TTC549 (cell line): ENCODE data around the gene SGO1.

ENCODE experiments used
- FAIRE-seq: peaks from 2 replicates; lab custom pipeline; 2012; peaks lifted over from hg19 to GRCh38; lab: Jason Lieb, UNC

Gene SGO1

DNA sequence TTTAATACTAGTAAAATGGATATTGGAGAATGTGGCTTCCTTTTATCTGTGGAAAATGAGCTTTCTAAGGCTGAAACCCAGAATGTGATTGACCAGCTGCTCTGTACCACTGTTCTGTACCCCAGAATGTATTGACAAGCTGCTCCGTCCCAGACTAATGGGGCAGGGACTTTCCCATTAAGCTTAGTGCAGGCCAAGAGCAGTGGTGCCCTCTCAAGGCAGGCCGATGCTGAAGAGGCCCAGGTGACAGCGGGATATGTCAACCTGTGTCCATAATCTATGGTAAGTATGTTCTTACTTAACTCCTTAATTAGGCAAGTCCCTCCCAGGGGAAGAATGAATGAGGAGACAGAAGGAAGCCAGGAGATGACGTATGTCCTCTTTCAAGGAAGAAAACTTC is 31.1 kb downstream of the SGO1 start:
- no peak for FAIRE-seq

DNA sequence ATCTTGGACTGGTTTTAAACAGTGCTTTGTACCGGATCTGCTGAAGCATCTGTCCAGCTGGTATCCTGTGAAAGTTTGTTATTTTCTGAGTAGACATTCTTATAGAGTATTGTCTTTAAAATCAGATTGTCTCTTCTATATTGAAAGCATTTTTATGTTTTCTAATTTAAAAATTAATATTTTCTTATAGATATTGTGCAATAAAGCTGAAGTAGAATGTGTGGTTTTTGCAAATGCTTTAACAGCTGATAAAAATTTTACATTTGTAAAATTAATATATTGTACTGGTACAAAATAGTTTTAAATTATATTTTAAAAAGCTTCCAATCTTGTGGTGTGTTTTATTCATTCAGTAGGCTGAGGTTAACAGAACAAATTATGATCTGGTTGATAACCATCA is 31.9 kb downstream of the SGO1 start:
- FAIRE-seq, result no peak

DNA sequence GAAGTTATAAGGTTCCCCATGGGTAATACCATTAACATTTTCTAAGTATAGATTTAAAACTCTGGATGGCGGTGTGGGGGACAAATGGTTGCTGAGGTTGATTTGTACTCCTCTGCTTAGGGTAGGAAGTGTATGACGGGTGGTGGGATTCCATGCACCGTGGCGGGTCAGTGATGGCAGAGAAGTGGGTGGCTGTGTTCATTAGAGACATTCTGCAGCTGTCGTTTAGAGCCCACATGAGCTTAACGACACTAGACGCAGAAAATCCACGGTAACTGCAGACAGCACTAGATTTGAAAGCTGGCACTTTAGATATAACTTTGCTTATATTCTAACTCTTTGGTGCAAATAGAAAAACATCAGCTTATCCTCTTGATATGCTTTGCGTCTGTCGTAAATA is 37.5 kb downstream of the SGO1 start:
- FAIRE-seq, result no peak

DNA sequence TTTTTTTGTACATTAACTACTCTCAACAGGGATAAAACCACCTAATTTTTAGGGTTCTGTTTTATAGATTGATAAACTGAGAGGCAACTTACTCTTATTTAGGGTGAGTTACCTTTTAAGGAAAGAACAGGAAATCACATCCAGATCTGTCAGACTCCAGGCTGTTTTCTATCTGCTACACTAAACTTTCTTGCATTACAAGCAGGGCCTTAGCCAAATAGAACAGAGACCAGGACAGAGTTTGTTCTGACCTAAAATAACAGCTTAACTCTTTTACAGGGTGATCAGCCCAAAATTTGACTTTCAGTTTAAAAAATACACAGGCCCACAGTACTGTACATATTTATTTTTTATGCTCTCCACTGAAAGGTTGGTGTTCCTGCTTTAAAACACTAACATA is 38.6 kb downstream of the SGO1 start:
- FAIRE-seq, result no peak

DNA sequence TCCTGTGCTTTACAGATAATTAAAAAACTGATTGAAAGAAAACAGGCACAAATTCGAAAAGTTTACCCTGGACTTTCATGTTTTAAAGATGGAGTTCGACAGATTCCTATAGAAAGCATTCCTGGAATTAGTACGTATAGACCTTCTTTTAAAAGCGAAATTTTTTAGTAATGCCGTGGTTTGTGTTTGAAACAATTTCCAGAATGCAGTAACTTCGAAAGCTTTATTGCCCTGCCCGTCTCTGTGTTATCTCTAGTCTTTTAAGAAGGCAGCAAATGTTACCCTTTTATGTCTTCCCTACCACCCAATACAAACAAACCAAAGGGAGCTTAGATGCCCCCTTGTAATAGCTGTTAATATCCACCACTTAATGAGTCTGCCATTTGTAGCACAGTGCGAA is 39.7 kb downstream of the SGO1 start:
- FAIRE-seq, result no peak

DNA sequence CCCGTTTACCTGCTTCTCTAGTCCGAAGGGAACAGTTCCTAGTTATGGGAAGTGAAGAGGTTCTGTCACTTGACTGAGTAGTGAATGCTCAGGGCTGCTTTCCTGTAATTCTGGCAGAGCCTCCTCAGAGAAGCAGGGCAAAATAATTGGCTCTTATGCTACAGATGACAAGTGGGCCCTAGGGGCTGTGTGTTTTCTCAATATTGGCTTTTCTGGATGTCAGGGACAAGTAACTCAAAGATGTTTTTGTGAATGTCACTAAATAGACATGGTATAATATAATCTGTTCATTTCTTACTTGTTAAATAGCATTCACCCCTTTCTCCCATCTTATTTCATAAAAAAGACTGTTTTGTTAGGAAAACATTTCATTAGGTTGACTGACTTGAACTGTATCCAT is 40.1 kb downstream of the SGO1 start:
- no peak for FAIRE-seq

DNA sequence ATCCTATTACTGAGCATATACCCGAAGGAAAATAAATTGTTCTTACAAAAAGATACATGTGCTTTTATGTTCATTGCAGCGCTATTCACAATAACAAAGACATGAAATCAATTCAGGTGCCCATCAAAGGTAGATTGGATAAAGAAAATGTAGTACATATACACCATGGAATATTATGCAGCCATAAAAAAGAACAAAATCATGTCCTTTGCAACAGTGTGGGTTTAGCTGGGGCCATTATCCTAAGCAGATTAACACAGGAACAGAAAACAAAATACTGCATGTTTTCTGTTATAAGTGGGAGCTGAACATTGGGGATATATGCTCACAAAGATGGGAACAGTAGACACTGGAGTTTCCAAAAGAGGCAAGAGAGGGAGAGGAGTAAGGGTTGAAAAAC is 42.5 kb downstream of the SGO1 start:
- no peak for FAIRE-seq

DNA sequence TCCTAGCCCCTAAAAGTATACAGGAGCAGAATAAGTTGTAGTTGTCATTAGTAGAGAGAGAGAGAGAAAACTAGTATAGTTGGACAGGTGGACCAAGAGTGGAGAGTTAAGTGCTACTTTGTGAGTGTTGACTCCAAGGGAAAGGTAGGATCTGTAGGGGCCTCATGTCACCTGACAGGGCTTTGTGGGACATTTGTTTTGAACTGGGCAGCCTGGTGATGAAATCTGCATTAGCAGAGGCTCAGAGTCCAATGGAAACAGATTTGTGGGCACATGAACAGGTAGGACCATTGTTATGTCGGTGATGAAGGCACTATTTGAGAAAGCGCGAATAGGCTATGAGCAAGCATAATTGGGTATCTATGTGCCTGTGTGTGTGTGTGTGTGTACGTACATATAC is 43.5 kb downstream of the SGO1 start:
- no peak for FAIRE-seq

DNA sequence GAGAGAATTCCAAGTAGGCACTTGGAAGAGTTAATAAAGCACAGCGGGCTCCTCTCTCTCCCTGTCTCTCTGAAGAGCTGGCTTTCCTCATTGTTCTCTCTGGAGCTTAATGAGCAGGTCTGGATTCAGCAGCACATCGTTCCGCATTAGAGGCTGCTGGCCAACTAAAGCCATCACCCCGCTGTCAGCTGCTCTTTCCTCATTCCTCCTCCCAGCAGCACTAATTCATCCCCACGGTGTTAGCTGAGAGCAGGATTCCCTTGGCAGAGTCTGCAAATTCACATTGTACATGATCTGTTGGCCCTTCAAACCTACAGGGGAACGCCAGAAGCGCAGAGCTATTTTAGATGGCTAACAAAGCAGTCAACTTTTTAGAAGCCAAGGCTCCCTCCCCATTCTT is 44.2 kb downstream of the SGO1 start:
- FAIRE-seq, result no peak

DNA sequence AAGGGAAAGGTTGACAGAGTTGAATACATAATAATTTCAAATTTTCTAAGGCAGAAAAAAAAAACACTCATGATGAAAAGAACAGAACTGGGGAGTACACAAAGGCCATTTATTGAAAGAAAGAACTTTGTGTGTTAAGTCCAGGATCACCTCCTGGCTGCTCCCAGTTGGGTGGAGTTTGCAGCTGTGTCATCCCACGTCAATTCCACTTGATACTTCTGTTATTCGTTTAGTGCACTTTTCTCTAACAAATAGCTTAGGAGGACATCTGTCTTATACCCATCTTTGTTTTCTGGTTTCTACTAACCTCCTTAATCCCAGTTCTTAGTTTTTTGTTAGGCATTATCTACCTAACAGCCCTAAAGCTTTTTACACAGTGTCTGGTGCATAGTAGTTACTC is 44.7 kb downstream of the SGO1 start:
- FAIRE-seq, result no peak

DNA sequence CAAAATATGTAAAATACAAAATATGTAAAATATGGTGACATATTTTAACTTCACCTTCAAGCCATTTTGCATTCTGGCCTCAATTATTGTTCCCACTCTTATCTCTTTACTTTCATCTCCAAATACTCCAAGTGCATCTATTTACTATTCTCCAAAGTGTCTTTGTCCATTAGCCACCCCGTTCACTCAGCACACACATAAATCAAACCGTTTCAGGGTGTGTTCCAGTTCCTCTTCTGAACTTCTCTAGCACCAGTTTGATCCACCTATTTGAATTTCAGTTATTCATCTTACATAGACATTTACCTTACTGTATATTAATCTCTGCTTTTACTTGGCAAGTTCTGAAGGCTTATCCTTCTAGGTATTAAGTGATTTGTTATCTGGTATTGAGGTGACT is 45.1 kb downstream of the SGO1 start:
- no peak for FAIRE-seq

DNA sequence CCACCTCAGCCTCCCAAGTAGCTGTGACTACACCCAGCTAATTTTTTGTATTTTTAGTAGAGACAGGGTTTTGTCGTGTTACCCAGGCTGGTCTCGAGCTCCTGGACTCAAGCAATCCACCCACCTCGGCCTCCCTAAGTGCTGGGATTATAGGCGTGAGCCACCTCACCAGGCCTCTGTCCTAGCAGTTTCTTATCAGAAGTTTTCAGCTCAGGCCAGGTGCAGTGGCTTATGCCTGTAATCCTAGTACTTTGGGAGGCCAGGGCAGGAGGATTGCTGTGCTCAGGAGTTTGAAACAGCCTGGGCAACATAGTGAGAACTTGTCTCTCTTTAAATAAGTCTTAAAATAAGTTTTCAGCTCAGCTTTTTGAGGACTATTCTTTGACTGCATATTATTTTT is 48.4 kb downstream of the SGO1 start:
- no peak for FAIRE-seq

DNA sequence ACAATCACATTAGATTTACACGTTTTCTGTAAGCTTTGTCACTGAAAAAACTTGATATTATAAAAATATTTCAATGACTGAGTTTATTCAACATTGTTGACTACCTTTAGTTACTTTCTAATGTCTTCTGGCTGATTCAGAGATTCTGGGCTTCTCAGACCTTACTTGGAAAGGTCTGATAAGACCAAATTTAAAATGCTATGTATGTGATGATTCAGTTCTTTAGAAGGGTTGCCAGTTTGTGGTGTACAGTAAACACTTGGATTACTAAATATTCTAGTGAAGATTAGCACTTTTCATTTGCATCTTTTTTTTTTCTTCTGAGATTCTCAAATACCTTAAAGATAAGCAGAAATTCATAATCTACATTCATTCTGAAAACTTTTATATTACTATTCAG is 49.8 kb downstream of the SGO1 start:
- FAIRE-seq, result no peak

DNA sequence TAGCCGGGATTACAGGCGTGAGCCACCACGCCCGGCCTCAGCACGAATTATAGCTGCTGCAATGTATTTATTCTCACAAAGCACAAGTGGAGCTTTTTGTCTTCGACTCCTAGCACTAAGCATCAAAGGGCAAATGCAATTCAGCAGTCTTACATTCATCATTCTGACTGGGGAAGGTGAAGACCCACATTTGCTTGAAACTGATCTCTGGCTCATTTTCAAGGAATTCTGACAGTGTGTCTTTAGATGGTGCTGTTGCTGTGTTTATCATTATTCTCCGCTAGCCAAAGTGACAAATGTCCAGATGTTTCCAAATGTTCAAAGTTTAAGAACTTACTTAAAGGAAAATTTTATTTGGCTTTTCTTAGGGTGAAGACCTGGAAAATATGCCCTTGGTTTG is 55.9 kb downstream of the SGO1 start:
- no peak for FAIRE-seq

DNA sequence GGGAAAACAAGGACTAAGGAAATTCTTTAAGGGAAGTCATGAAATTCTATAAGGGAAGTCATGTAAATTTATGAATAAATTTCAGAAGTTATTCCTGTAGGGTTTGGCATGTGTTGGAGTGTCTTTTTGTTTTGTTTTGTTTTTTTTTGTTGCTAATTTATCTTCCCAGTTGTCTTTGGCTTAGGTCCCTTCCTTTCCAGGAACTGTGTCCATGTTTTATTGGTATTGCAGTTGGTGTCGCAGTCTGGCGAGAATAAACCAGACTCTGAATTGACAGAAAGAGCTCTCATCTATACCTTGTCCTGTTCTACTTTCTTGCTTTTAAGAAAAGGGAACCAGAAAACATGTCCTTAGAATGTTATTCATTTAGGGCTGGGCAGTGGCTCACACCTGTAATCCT is 57.6 kb downstream of the SGO1 start:
- no peak for FAIRE-seq

DNA sequence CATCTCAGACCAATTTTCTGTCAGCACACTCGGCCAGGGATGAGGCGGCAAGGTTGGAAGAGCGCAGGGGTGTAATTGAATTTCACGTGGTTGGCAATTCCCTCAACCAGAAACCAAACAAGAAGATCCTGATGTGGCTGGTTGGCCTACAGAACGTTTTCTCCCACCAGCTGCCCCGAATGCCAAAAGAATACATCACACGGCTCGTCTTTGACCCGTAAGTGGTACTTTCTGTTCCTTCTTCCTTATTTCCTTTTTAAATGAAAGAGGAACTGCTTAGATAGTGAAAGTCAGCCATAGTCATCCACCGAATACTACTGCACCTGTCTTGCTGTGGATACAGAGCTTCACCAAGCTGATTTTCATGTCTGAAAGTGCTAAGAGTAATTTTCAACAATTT is 60.1 kb downstream of the SGO1 start:
- no peak for FAIRE-seq

DNA sequence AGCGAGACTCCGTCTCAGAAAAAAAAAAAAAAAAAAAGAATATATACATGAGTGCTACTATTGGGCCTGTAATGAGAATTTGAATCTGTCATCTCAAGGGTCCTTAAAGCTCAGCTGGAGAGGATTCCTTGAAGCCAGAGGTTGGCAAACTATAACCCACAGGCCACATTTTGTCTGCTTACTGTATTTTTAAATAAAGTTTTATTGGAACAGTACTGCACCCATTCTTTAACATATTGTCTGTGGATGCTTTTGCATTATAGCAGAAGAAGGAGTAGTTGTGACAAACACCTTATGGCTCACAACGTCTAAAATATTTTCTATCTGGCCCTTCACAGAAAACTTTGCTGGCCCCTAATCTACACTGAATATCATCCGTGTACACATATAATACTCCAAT is 60.7 kb downstream of the SGO1 start:
- no peak for FAIRE-seq

DNA sequence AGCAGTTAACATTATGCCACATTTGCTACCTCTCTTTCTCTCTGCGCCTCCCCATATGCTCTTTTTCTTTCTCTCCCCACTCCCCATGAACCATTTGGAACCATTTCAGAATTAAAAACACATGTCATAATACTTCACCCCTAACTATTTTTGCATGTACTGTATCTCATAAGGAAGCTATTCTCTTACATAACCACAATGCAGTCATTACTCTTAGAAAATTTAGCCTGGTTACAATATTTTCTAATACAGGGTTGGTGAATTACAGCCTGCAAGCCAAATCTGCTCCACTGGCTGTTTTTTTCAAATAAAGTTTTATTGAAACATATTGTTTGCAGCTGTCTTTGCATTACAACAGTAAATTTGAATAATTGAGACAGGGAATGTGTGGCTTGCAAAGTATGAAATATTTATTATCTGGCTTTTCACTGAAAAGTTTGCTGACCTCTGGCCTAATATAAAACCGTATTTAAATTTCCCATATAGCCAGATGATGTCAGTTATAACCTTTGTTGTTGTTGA is 62.8 kb downstream of the SGO1 start:
- no peak for FAIRE-seq

DNA sequence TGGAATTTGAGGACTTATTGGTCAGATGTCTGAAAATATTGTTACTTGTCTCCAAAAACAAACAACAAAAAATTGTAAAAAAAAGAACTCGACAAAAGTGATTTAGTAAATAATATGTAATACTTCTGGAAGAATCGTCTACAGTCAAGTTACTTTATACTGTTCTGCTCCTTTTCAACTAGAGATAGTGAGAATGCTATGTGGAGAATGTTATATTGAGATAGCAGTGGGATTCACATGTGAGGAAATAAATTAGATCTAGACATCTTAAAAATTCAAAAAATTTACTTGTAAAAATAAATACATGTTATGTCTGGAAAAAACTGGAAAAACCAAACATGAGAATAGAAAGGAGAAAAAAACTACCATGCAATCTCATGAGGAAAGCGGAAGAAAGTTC is 64.9 kb downstream of the SGO1 start:
- FAIRE-seq, result no peak
